A172 (cell line): Measurements from ENCODE around the gene OPCML. TPM values are rescaled to one million over a fixed set of nuclear protein-coding genes. Genes with fewer than 3 reads are reported as not detected.

Source experiments
- DNase-seq: peaks from one replicate; pipeline ENCODE4 v3.0.0-alpha.2; 2015; ENCODE audit warnings: low spot score
- total RNA-seq: library from RNA; depleted of rRNA; stranded (reverse); fragments of >200 nt; shearing (Covaris generic); gene quantifications from 2 replicates; pipeline ENCODE4 v1.2.3, GENCODE V29; 2014

Gene OPCML
- total RNA-seq, 1 experiment from 2014 or later = not detected

- DNase-seq = no peak
Observed at GRCh38 chr11:133234883-133235282, 297.4 kb downstream of the OPCML start.

GRCh38 chr11:133232665-133233064 is 299.6 kb downstream of the OPCML start:
- DNase-seq = no peak

GRCh38 chr11:133230431-133230830 is 301.9 kb downstream of the OPCML start:
- DNase-seq = no peak

GRCh38 chr11:133228471-133229329 is 303.6 kb downstream of the OPCML start:
- no peak for DNase-seq

- no peak for DNase-seq
Observed at GRCh38 chr11:133227632-133228111, 304.6 kb downstream of the OPCML start.

- DNase-seq = no peak
Observed at GRCh38 chr11:133224271-133224670, 308.0 kb downstream of the OPCML start.

GRCh38 chr11:133222425-133223330 is 309.6 kb downstream of the OPCML start:
- DNase-seq = no peak

- no peak for DNase-seq
Observed at GRCh38 chr11:133219543-133219942, 312.8 kb downstream of the OPCML start.

- no peak for DNase-seq
Observed at GRCh38 chr11:133216813-133217212, 315.5 kb downstream of the OPCML start.

- DNase-seq = no peak
Observed at GRCh38 chr11:133215596-133216230, 316.6 kb downstream of the OPCML start.

GRCh38 chr11:133214646-133215045 is 317.7 kb downstream of the OPCML start:
- DNase-seq = no peak

- no peak for DNase-seq
Observed at GRCh38 chr11:133212201-133212600, 320.1 kb downstream of the OPCML start.

GRCh38 chr11:133207995-133208394 is 324.3 kb downstream of the OPCML start:
- no peak for DNase-seq

GRCh38 chr11:133206313-133207005 is 325.8 kb downstream of the OPCML start:
- no peak for DNase-seq

- no peak for DNase-seq
Observed at GRCh38 chr11:133204158-133204557, 328.1 kb downstream of the OPCML start.

- DNase-seq = no peak
Observed at GRCh38 chr11:133202816-133203215, 329.5 kb downstream of the OPCML start.

GRCh38 chr11:133198438-133198837 is 333.9 kb downstream of the OPCML start:
- DNase-seq = no peak

GRCh38 chr11:133197425-133197824 is 334.9 kb downstream of the OPCML start:
- no peak for DNase-seq

GRCh38 chr11:133191931-133192330 is 340.4 kb downstream of the OPCML start:
- DNase-seq = no peak

- DNase-seq = no peak
Observed at GRCh38 chr11:133181667-133182066, 350.6 kb downstream of the OPCML start.

- DNase-seq = no peak
Observed at GRCh38 chr11:133181066-133181465, 351.2 kb downstream of the OPCML start.
